ENCODE results near the gene DYNC1H1.

Gene DYNC1H1

GRCh38 chr14:102088012-102088792, 123.8 kb downstream of the DYNC1H1 start:
- peak; percentile 34 to 60 (median 49) for DNase-seq (ENCODE audit: low read depth in 3 of 3)

GRCh38 chr14:102089621-102090343, 125.4 kb downstream of the DYNC1H1 start:
- DNase-seq (ENCODE audit: low read depth in 3 of 3): no peak

GRCh38 chr14:102090713-102091112, 126.3 kb downstream of the DYNC1H1 start:
- no peak for DNase-seq (ENCODE audit: low read depth in 3 of 3)

GRCh38 chr14:102092806-102093205, 128.4 kb downstream of the DYNC1H1 start:
- DNase-seq (ENCODE audit: low read depth in 3 of 3): no peak

GRCh38 chr14:102094101-102094500, 129.7 kb downstream of the DYNC1H1 start:
- no peak for DNase-seq (ENCODE audit: low read depth in 3 of 3)

- DNase-seq (ENCODE audit: low read depth in 3 of 3): no peak
These were observed 131.0 kb downstream of the DYNC1H1 start for GRCh38 chr14:102095231-102095870.

GRCh38 chr14:102095871-102096568, 131.6 kb downstream of the DYNC1H1 start:
- DNase-seq (ENCODE audit: low read depth in 3 of 3): no peak

- peak; percentile 44 to 55 (median 44) for DNase-seq (ENCODE audit: low read depth in 3 of 3)
These were observed 132.3 kb downstream of the DYNC1H1 start for GRCh38 chr14:102096569-102097188.

GRCh38 chr14:102097441-102098135, 133.2 kb downstream of the DYNC1H1 start:
- no peak for DNase-seq (ENCODE audit: low read depth in 3 of 3)

GRCh38 chr14:102103062-102103695, 138.8 kb downstream of the DYNC1H1 start:
- no peak for DNase-seq (ENCODE audit: low read depth in 3 of 3)

- DNase-seq (ENCODE audit: low read depth in 3 of 3): no peak
These were observed 141.0 kb downstream of the DYNC1H1 start for GRCh38 chr14:102105369-102105768.
